IMR-90 (cell line): ENCODE data around the gene CIC. TPM values are rescaled to one million over a fixed set of nuclear protein-coding genes. Genes with fewer than 3 reads are reported as not detected.

ENCODE experiments used
- ATAC-seq: fragments of 200-7000 bp; cut with Tn5 transposase; 2 replicates; pipeline ENCODE4 v1.9.1; 2020; ENCODE audit warnings: low read depth, mild to moderate bottlenecking, moderate library complexity
- BruUV-seq: library from RNA; stranded (reverse); fragments of 400-500 nt; replicated peaks from 2 replicates; lab custom pipeline; 2021; lab: Mats Ljungman, UMichigan
- CTCF ChIA-PET: fragments of 300-600 bp; formaldehyde crosslinking; extraction: SDS; loops from one replicate; lab custom pipeline; 2021; ENCODE audit warnings: antibody characterized with exemption; lab: Yijun Ruan, JAX
- POLR2A ChIA-PET: fragments of 300-600 bp; sonication (Branson Sonifier 250); formaldehyde crosslinking; loops from one replicate; lab custom pipeline; 2022; ENCODE audit warnings: antibody characterized with exemption; ENCODE audit not compliant: unreplicated experiment; lab: Charles Lee
- DNase-seq: peaks from one replicate; pipeline ENCODE4 v3.0.0; 2013
- H2AFZ ChIP-seq: replicated peaks from 2 replicates; pipeline ENCODE3; 2013; ENCODE audit warnings: low read length, mild to moderate bottlenecking; ENCODE audit not compliant: poor library complexity
- H2AK5ac ChIP-seq: 2 replicates; pipeline ENCODE4 v1.6.1; 2013; ENCODE audit warnings: low read depth, low read length, inconsistent platforms
- H2AK9ac ChIP-seq: replicated peaks from 2 replicates; pipeline ENCODE3; 2013; ENCODE audit warnings: mild to moderate bottlenecking, low read depth, low read length, moderate library complexity; ENCODE audit not compliant: poor library complexity
- H2BK120ac ChIP-seq: 2 replicates; pipeline ENCODE4 v1.6.1; 2013; ENCODE audit warnings: low read depth, low read length, inconsistent platforms
- H2BK15ac ChIP-seq: 3 replicates; pipeline ENCODE4 v1.6.1; 2013; ENCODE audit warnings: low read depth, low read length, inconsistent platforms
- H2BK20ac ChIP-seq: 2 replicates; pipeline ENCODE4 v1.6.1; 2013; ENCODE audit warnings: low read depth, mild to moderate bottlenecking, inconsistent platforms, low read length, moderate library complexity
- H2BK5ac ChIP-seq: 2 replicates; pipeline ENCODE4 v1.6.1; 2013; ENCODE audit warnings: mild to moderate bottlenecking, low read depth, low read length, inconsistent platforms; ENCODE audit not compliant: poor library complexity, severe bottlenecking
- H3K14ac ChIP-seq: replicated peaks from 2 replicates; pipeline ENCODE4 v1.6.1; 2013; ENCODE audit warnings: low read depth, low read length, inconsistent platforms
- H3K18ac ChIP-seq: 2 replicates; pipeline ENCODE4 v1.6.1; 2013; ENCODE audit warnings: low read depth, low read length, control low read depth
- H3K23ac ChIP-seq: 2 replicates; pipeline ENCODE4 v1.6.1; 2013; ENCODE audit warnings: low read depth, low read length, inconsistent platforms
- H3K27ac ChIP-seq: 2 replicates; pipeline ENCODE4 v1.5.1; 2013; ENCODE audit warnings: mild to moderate bottlenecking, control low read depth, low read length; ENCODE audit not compliant: insufficient read depth
- H3K27me3 ChIP-seq: 2 replicates; pipeline ENCODE4 v1.6.1; 2013; ENCODE audit warnings: low read length; ENCODE audit not compliant: control insufficient read depth, insufficient read depth
- H3K36me3 ChIP-seq: 2 replicates; pipeline ENCODE4 v1.6.1; 2013; ENCODE audit warnings: low read length, mixed read lengths; ENCODE audit not compliant: control insufficient read depth, insufficient read depth
- H3K4ac ChIP-seq: 2 replicates; pipeline ENCODE4 v1.6.1; 2013; ENCODE audit warnings: low read depth, low read length, inconsistent platforms
- H3K4me1 ChIP-seq: 2 replicates; pipeline ENCODE4 v1.6.1; 2013; ENCODE audit warnings: low read length, mixed read lengths; ENCODE audit not compliant: control insufficient read depth, insufficient read depth
- H3K4me2 ChIP-seq: 2 replicates; pipeline ENCODE4 v1.6.1; 2013; ENCODE audit warnings: low read depth, mild to moderate bottlenecking, control low read depth, low read length, moderate library complexity
- H3K4me3 ChIP-seq: 2 replicates; pipeline ENCODE4 v1.5.1; 2013; ENCODE audit warnings: low read depth, mild to moderate bottlenecking, control low read depth, low read length, moderate library complexity; ENCODE audit not compliant: insufficient read depth
- H3K56ac ChIP-seq: 2 replicates; pipeline ENCODE4 v1.6.1; 2013; ENCODE audit warnings: low read length, inconsistent platforms; ENCODE audit not compliant: insufficient read depth; ENCODE audit errors: extremely low read depth
- H3K79me1 ChIP-seq, 2 experiments: 2 replicates each; pipeline ENCODE4 v1.6.1; 2013; ENCODE audit warnings: low read length in 2 of 2, inconsistent platforms in 1 of 2, low read depth in 1 of 2
- H3K9ac ChIP-seq: 2 replicates; pipeline ENCODE4 v1.6.1; 2013; ENCODE audit warnings: low read depth, low read length, control low read depth
- H3K9me1 ChIP-seq: 2 replicates; pipeline ENCODE4 v1.6.1; 2013; ENCODE audit warnings: low read length, inconsistent platforms; ENCODE audit not compliant: insufficient read depth
- H3K9me3 ChIP-seq: 2 replicates; pipeline ENCODE4 v1.6.1; 2013; ENCODE audit warnings: low read length; ENCODE audit not compliant: control insufficient read depth, insufficient read depth
- H4K20me1 ChIP-seq: 2 replicates; pipeline ENCODE4 v1.6.1; 2013; ENCODE audit warnings: low read length, inconsistent platforms; ENCODE audit not compliant: insufficient read depth
- H4K5ac ChIP-seq: 2 replicates; pipeline ENCODE4 v1.6.1; 2013; ENCODE audit warnings: mild to moderate bottlenecking, low read depth, low read length, control low read depth
- H4K8ac ChIP-seq, 2 experiments: 2 replicates each; pipeline ENCODE4 v1.6.1; 2013; ENCODE audit warnings: low read depth in 2 of 2, low read length in 2 of 2, control low read depth in 1 of 2, inconsistent platforms in 1 of 2
- H4K91ac ChIP-seq: 2 replicates; pipeline ENCODE4 v1.6.1; 2013; ENCODE audit warnings: low read depth, low read length, inconsistent platforms; ENCODE audit not compliant: insufficient read depth
- BHLHE40 ChIP-seq: fragments of 150-350 bp; IDR thresholded peaks from 2 replicates; pipeline ENCODE4 v1.6.1; 2016; ENCODE audit warnings: mild to moderate bottlenecking, low read depth, low read length
- CEBPB ChIP-seq: IDR thresholded peaks from 2 replicates; pipeline ENCODE4 v1.6.1; 2012; ENCODE audit warnings: low read depth, low read length, improper control_type of control experiment
- CHD1 ChIP-seq: IDR thresholded peaks from 2 replicates; pipeline ENCODE4 v1.6.1; 2012; ENCODE audit warnings: low read depth, low read length, improper control_type of control experiment
- FOS ChIP-seq: fragments of 150-350 bp; IDR thresholded peaks from 2 replicates; pipeline ENCODE4 v1.6.1; 2016; ENCODE audit warnings: low read depth, low read length
- MAFK ChIP-seq: IDR thresholded peaks from 2 replicates; pipeline ENCODE4 v1.6.1; 2012; ENCODE audit warnings: low read depth, low read length, improper control_type of control experiment
- MAZ ChIP-seq: IDR thresholded peaks from 2 replicates; pipeline ENCODE4 v1.6.1; 2012; ENCODE audit warnings: low read depth, mild to moderate bottlenecking, low read length, improper control_type of control experiment, moderate library complexity, borderline replicate concordance
- MXI1 ChIP-seq: IDR thresholded peaks from 2 replicates; pipeline ENCODE4 v1.6.1; 2012; ENCODE audit warnings: low read depth, mild to moderate bottlenecking, low read length, moderate library complexity, borderline replicate concordance
- NFE2L2 ChIP-seq: fragments of 150-350 bp; IDR thresholded peaks from 2 replicates; pipeline ENCODE4 v1.6.1; 2016; ENCODE audit warnings: low read depth, mild to moderate bottlenecking, low read length
- POLR2A ChIP-seq: IDR thresholded peaks from 2 replicates; pipeline ENCODE4 v1.6.1; 2012; ENCODE audit warnings: mild to moderate bottlenecking, low read depth, low read length
- RAD21 ChIP-seq: IDR thresholded peaks from 2 replicates; pipeline ENCODE4 v1.6.1; 2012; ENCODE audit warnings: low read length, improper control_type of control experiment
- RCOR1 ChIP-seq: IDR thresholded peaks from 2 replicates; pipeline ENCODE4 v1.6.1; 2012; ENCODE audit warnings: mild to moderate bottlenecking, low read length, improper control_type of control experiment; ENCODE audit not compliant: insufficient replicate concordance
- RFX5 ChIP-seq: IDR thresholded peaks from 2 replicates; pipeline ENCODE4 v1.8.0; 2012; ENCODE audit warnings: low read depth, mild to moderate bottlenecking, low read length, moderate library complexity
- SMC3 ChIP-seq: fragments of 150-350 bp; IDR thresholded peaks from 2 replicates; pipeline ENCODE4 v1.6.1; 2016; ENCODE audit warnings: low read depth, mild to moderate bottlenecking, antibody characterized with exemption, low read length, moderate library complexity
- WGBS, 2 experiments: methylation state at CpG; one replicate each; pipeline versions ENCODE4 v1.1.5 to v1.1.7; 2013; ENCODE audit warnings: missing lambda C conversion rate in 2 of 2; ENCODE audit not compliant: insufficient read length in 1 of 2; ENCODE audit errors: extremely low coverage in 2 of 2; 5-methylcytosine and 5-hydroxymethylcytosine counted together
- dilution Hi-C: fragments of 300-500 bp; cut with HindIII; formaldehyde crosslinking; loops from one replicate; pipeline ENCODE4 v1.14.3; 2018; ENCODE audit warnings: low sequenced_read_pairs; ENCODE audit not compliant: unreplicated experiment
- in situ Hi-C: fragments of 300-500 bp; cut with MboI; formaldehyde crosslinking; loops from 3 replicates; pipeline ENCODE4 v1.14.3; 2019; ENCODE audit warnings: low sequenced_read_pairs, inconsistent platforms, mixed read lengths
- intact Hi-C: fragments of 100-400 bp; cut with micrococcal nuclease; formaldehyde crosslinking; loops from 2 replicates; pipeline ENCODE4 v1.10.0; 2022
- polyA plus RNA-seq, 3 experiments: library from polyadenylated mRNA; depleted of rRNA; stranded (reverse); fragments of >200 nt; gene quantifications; 2 replicates each; pipeline ENCODE4 v1.2.3, GENCODE V29; 2012; ENCODE audit warnings: low replicate concordance in 1 of 3
- total RNA-seq: library from RNA; depleted of rRNA; stranded (reverse); fragments of >200 nt; gene quantifications from 2 replicates; pipeline ENCODE4 v1.2.3, GENCODE V29; 2012
- TF ChIP-seq, protein P1 (sequence below): fragments of 150-350 bp; IDR thresholded peaks from 2 replicates; pipeline ENCODE4 v1.6.1; 2016; ENCODE audit warnings: low read depth, mild to moderate bottlenecking, low read length, moderate library complexity, borderline replicate concordance
- TF ChIP-seq, protein P2 (sequence below): conservative IDR thresholded peaks from 2 replicates; pipeline ENCODE4 v1.5.1; 2012; ENCODE audit warnings: mild to moderate bottlenecking, low read depth, low read length, improper control_type of control experiment
- TF ChIP-seq, protein P3 (sequence below): fragments of 150-350 bp; IDR thresholded peaks from 2 replicates; pipeline ENCODE4 v1.6.1; 2017; ENCODE audit warnings: mild to moderate bottlenecking, antibody characterized with exemption, low read length, low read depth

The CIC gene
- total and polyA plus RNA-seq, 2 of the 4 experiments (the other 2 are of a cell fraction): 1.8 to 23.2 TPM

DNA sequence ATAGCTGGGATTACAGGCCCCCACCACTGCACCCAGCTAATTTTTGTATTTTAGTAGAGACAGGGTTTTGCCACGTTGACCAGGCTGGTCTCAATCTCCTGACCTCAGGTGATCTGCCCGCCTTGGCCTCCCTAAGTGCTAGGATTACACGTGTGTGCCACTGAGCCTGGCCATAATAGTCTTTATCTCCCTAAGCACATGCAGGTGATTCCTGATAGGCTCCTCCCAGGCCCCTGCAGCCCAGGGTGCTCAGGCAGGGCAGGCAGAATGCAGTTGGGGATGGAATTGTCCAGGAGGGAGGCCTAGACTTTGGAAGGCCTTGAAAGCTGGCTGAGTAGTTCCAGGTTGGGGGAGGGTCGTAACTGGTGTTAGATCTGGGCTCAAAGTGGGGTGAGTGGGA lies 40.4 kb upstream of the CIC start:
- no peak overlapping the region for H4K8ac ChIP-seq
- no peak overlapping the region for H2BK5ac ChIP-seq
- H3K4me1 ChIP-seq: no peaks in the 10 kb centered on the region
- H3K9me3 ChIP-seq: no peaks in the 10 kb centered on the region
- H2BK120ac ChIP-seq: no peak overlapping the region
- dilution Hi-C loops (no loop called here), intact Hi-C loops (no loop called here), in situ Hi-C loops (no loop called here)
- no peak overlapping the region for H3K27ac ChIP-seq
- peaks cover 76% of the 10 kb centered on the region for H3K36me3 ChIP-seq
- H4K20me1 ChIP-seq: peaks cover 87% of the 10 kb centered on the region
- H3K79me1 ChIP-seq: peaks cover 28 to 79% of the 10 kb centered on the region in 2 experiments
- peaks cover 14% of the 10 kb centered on the region; the same call in 1 of the 2 replicates for H3K9me1 ChIP-seq
- no peak for TF ChIP-seq MXI1
- TF ChIP-seq MAFK: no peak
- TF ChIP-seq POLR2A: no peak
- TF ChIP-seq, protein P1, sequence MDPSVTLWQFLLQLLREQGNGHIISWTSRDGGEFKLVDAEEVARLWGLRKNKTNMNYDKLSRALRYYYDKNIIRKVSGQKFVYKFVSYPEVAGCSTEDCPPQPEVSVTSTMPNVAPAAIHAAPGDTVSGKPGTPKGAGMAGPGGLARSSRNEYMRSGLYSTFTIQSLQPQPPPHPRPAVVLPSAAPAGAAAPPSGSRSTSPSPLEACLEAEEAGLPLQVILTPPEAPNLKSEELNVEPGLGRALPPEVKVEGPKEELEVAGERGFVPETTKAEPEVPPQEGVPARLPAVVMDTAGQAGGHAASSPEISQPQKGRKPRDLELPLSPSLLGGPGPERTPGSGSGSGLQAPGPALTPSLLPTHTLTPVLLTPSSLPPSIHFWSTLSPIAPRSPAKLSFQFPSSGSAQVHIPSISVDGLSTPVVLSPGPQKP: no peak
- TF ChIP-seq SMC3: no peak
- TF ChIP-seq, protein P2, sequence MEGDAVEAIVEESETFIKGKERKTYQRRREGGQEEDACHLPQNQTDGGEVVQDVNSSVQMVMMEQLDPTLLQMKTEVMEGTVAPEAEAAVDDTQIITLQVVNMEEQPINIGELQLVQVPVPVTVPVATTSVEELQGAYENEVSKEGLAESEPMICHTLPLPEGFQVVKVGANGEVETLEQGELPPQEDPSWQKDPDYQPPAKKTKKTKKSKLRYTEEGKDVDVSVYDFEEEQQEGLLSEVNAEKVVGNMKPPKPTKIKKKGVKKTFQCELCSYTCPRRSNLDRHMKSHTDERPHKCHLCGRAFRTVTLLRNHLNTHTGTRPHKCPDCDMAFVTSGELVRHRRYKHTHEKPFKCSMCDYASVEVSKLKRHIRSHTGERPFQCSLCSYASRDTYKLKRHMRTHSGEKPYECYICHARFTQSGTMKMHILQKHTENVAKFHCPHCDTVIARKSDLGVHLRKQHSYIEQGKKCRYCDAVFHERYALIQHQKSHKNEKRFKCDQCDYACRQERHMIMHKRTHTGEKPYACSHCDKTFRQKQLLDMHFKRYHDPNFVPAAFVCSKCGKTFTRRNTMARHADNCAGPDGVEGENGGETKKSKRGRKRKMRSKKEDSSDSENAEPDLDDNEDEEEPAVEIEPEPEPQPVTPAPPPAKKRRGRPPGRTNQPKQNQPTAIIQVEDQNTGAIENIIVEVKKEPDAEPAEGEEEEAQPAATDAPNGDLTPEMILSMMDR: no peak
- TF ChIP-seq BHLHE40: no peak
- no peak for TF ChIP-seq MAZ
- TF ChIP-seq CEBPB: no peak
- TF ChIP-seq NFE2L2: no peak
- no peak for TF ChIP-seq RAD21
- TF ChIP-seq, protein P3, sequence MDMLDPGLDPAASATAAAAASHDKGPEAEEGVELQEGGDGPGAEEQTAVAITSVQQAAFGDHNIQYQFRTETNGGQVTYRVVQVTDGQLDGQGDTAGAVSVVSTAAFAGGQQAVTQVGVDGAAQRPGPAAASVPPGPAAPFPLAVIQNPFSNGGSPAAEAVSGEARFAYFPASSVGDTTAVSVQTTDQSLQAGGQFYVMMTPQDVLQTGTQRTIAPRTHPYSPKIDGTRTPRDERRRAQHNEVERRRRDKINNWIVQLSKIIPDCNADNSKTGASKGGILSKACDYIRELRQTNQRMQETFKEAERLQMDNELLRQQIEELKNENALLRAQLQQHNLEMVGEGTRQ: no peak
- TF ChIP-seq FOS: no peak
- no peak for TF ChIP-seq RFX5
- TF ChIP-seq CHD1: no peak
- no peak for TF ChIP-seq RCOR1
- no peak overlapping the region for H3K56ac ChIP-seq
- no peak overlapping the region for H2AK5ac ChIP-seq
- no TSS peak for BruUV-seq
- no peak overlapping the region for H2AFZ ChIP-seq
- POLR2A ChIA-PET: no interaction called here
- no peaks in the 10 kb centered on the region for H3K27me3 ChIP-seq
- no peak overlapping the region for H4K5ac ChIP-seq
- ATAC-seq: no peak
- no peak overlapping the region for H3K14ac ChIP-seq
- H2AK9ac ChIP-seq: no peak overlapping the region
- no peak overlapping the region for H3K4me2 ChIP-seq
- H2BK20ac ChIP-seq: no peak overlapping the region
- CTCF ChIA-PET: interaction anchor here (0.6 kb wide), 1 partner anchor 10 kb away, joined by 4 read pairs; no protein-coding TSS in a partner anchor
- WGBS, 2 experiments: no CpG with 5 or more reads among the region's 4 CpGs
- DNase-seq: no peak
- no peak overlapping the region for H3K9ac ChIP-seq
- no peak overlapping the region for H2BK15ac ChIP-seq
- no peak overlapping the region for H3K4ac ChIP-seq
- no peak overlapping the region for H4K91ac ChIP-seq
- H3K18ac ChIP-seq: no peak overlapping the region
- H3K4me3 ChIP-seq: no peak overlapping the region
- H3K23ac ChIP-seq: no peak overlapping the region
